ENCODE measurements around the gene GABRB1.

DNA sequence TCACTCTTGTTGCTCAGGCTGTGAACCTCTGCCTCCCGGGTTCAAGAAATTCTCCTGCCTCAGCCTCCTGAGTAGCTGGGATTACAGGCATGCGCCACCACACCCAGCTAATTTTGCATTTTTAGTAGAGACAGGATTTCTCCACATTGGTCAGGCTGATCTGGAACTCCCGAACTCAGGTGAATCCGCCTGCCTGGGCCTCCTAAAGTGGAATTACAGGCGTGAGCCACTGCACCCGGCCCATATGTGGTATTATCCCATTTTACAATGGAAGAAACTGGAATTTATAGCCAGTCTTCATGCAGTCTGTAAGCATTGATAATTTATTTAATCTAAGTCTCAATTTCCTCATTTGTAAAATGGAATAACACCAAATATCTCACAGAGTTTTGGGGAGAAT lies 161.8 kb downstream of the GABRB1 start:
- TF ChIP-seq EZH2 (IDR thresholded peaks at IDR 0.05; ENCODE audit: insufficient read depth, poor library complexity, severe bottlenecking), result no peak
- no peak for TF ChIP-seq EZH2phosphoT487 (IDR thresholded peaks at IDR 0.05; ENCODE audit: insufficient read depth, low read depth)
